CD14-positive monocyte (primary cell): ENCODE results near the gene ABCA2. TPM values are rescaled to one million over a fixed set of nuclear protein-coding genes. Genes with fewer than 3 reads are reported as not detected.
A peak's percentile ranks its signal among the peaks of the same experiment; 100 is the strongest.

ENCODE experiments used
- DNase-seq, 3 donors: peaks; one replicate each; pipeline ENCODE4 v3.0.0-alpha.2; 2011 to 2022
- H2AFZ ChIP-seq: 2 replicates; pipeline ENCODE4 v1.6.0; 2012; ENCODE audit warnings: mild to moderate bottlenecking, low read depth, low read length, inconsistent platforms; ENCODE audit not compliant: insufficient read depth, poor library complexity, severe bottlenecking
- H3K27ac ChIP-seq, 2 donors: 1 replicate in 1 of 2; 2 replicates in 1 of 2; pipeline ENCODE4 v1.5.1; 2012 to 2013; ENCODE audit warnings: low read length in 2 of 2, control low read depth in 1 of 2, inconsistent platforms in 1 of 2, low read depth in 1 of 2, mild to moderate bottlenecking in 1 of 2
- H3K27me3 ChIP-seq, 2 donors: one replicate each; pipeline versions ENCODE4 v1.6.0 to v1.6.1; 2011 to 2013; ENCODE audit warnings: low read length in 2 of 2; ENCODE audit not compliant: control insufficient read depth in 2 of 2, insufficient read depth in 2 of 2
- H3K36me3 ChIP-seq, 2 donors: replicated peaks in 1 of 2; 1 replicate in 1 of 2; 2 replicates in 1 of 2; pipeline versions ENCODE4 v1.5.1 to v1.6.1; 2012 to 2013; ENCODE audit warnings: low read length in 2 of 2, control low read depth in 1 of 2, inconsistent platforms in 1 of 2, mild to moderate bottlenecking in 1 of 2; ENCODE audit not compliant: insufficient read depth in 2 of 2, control insufficient read depth in 1 of 2
- H3K4me1 ChIP-seq, 2 donors: 1 replicate in 1 of 2; 2 replicates in 1 of 2; pipeline versions ENCODE4 v1.5.1 to v1.6.1; 2012 to 2013; ENCODE audit warnings: low read length in 2 of 2, control low read depth in 1 of 2, inconsistent platforms in 1 of 2, mild to moderate bottlenecking in 1 of 2, moderate library complexity in 1 of 2; ENCODE audit not compliant: insufficient read depth in 2 of 2, control insufficient read depth in 1 of 2
- H3K4me2 ChIP-seq: replicated peaks from 2 replicates; pipeline ENCODE3; 2012; ENCODE audit warnings: low read length, moderate library complexity, mild to moderate bottlenecking; ENCODE audit not compliant: poor library complexity, severe bottlenecking; ENCODE audit errors: extremely low read depth
- H3K4me3 ChIP-seq, 3 experiments: fragments of 200-600 bp in 1 of 3; sonication (generic) in 1 of 3; replicated peaks in 1 of 3; 1 replicate in 2 of 3; 2 replicates in 1 of 3; pipeline ENCODE4 v1.5.1; 2011 to 2013; ENCODE audit warnings: low read length in 3 of 3, mild to moderate bottlenecking in 3 of 3, control low read depth in 2 of 3, low read depth in 2 of 3, inconsistent platforms in 1 of 3, moderate library complexity in 1 of 3
- H3K79me2 ChIP-seq: 2 replicates; pipeline ENCODE4 v1.6.0; 2012; ENCODE audit warnings: mild to moderate bottlenecking, control low read depth, inconsistent platforms, low read length, moderate library complexity; ENCODE audit not compliant: insufficient read depth
- H3K9ac ChIP-seq: 2 replicates; pipeline ENCODE4 v1.6.0; 2017; ENCODE audit warnings: low read length, mild to moderate bottlenecking; ENCODE audit not compliant: insufficient read depth, poor library complexity, severe bottlenecking
- H3K9me3 ChIP-seq, 2 donors: replicated peaks in 1 of 2; 1 replicate in 1 of 2; 2 replicates in 1 of 2; pipeline versions ENCODE4 v1.5.1 to v1.6.1; 2012 to 2013; ENCODE audit warnings: low read length in 2 of 2, control low read depth in 1 of 2; ENCODE audit not compliant: control insufficient read depth in 1 of 2, insufficient read depth in 1 of 2
- H4K20me1 ChIP-seq: 2 replicates; pipeline ENCODE4 v1.6.0; 2012; ENCODE audit warnings: mild to moderate bottlenecking, low read length, control low read depth, moderate library complexity; ENCODE audit not compliant: insufficient read depth
- H3K27ac Mint-ChIP-seq, 7 donors: one replicate each; pipeline ENCODE4 v1.8.0; 2020; ENCODE audit warnings: mild to moderate bottlenecking in 7 of 7, mixed read lengths in 7 of 7, moderate library complexity in 6 of 7, inconsistent platforms in 2 of 7
- H3K27me3 Mint-ChIP-seq, 3 donors: one replicate each; pipeline ENCODE4 v1.8.0; 2021 to 2022; ENCODE audit warnings: low read depth in 3 of 3, mild to moderate bottlenecking in 3 of 3, mixed read lengths in 3 of 3, moderate library complexity in 3 of 3, inconsistent platforms in 1 of 3
- H3K36me3 Mint-ChIP-seq, 2 donors: one replicate each; pipeline ENCODE4 v1.8.0; 2020; ENCODE audit warnings: mixed read lengths in 2 of 2, inconsistent platforms in 1 of 2, mild to moderate bottlenecking in 1 of 2
- H3K4me1 Mint-ChIP-seq: one replicate; pipeline ENCODE4 v1.8.0; 2020; ENCODE audit warnings: mild to moderate bottlenecking, mixed read lengths
- H3K4me3 Mint-ChIP-seq, 2 donors: one replicate each; pipeline ENCODE4 v1.8.0; 2020; ENCODE audit warnings: mild to moderate bottlenecking in 2 of 2, mixed read lengths in 2 of 2, moderate library complexity in 1 of 2
- H3K9me3 Mint-ChIP-seq, 7 donors: one replicate each; pipeline ENCODE4 v1.8.0; 2020 to 2022; ENCODE audit warnings: mixed read lengths in 7 of 7, mild to moderate bottlenecking in 6 of 7, moderate library complexity in 6 of 7, inconsistent platforms in 2 of 7
- WGBS: methylation state at CpG from one replicate; pipeline ENCODE4 v1.1.5; 2013; ENCODE audit warnings: missing lambda C conversion rate; ENCODE audit not compliant: insufficient coverage; 5-methylcytosine and 5-hydroxymethylcytosine counted together
- intact Hi-C, 2 donors: fragments of 100-400 bp; cut with micrococcal nuclease; formaldehyde crosslinking; loops; one replicate each; pipeline versions ENCODE4 v1.15.0 to v1.15.1; 2023
- polyA plus RNA-seq, 3 donors: library from polyadenylated mRNA; depleted of rRNA in 1 of 3; unstranded in 2 of 3; stranded (reverse) in 1 of 3; fragments of 300-500 nt in 2 of 3; fragments of >200 nt in 1 of 3; fragmentation: Illumina TruSeq in 2 of 3; gene quantifications; 1 replicate in 2 of 3; 2 replicates in 1 of 3; pipeline ENCODE4 v1.2.3, GENCODE V29; 2012 to 2021
- TF ChIP-seq, protein P1 (sequence below): fragments of 200-600 bp; IDR thresholded peaks from one replicate; pipeline ENCODE4 v1.8.0; 2022; ENCODE audit warnings: antibody characterized with exemption, mild to moderate bottlenecking

ABCA2 gene
- polyA plus RNA-seq, 3 donors = 0.18 to 30.7 (median 0.40) TPM

GRCh38 chr9:136983167-136983566, 44.9 kb downstream of the ABCA2 start:
- H3K4me2 ChIP-seq = no peak overlapping the region
- TF ChIP-seq, protein P1, sequence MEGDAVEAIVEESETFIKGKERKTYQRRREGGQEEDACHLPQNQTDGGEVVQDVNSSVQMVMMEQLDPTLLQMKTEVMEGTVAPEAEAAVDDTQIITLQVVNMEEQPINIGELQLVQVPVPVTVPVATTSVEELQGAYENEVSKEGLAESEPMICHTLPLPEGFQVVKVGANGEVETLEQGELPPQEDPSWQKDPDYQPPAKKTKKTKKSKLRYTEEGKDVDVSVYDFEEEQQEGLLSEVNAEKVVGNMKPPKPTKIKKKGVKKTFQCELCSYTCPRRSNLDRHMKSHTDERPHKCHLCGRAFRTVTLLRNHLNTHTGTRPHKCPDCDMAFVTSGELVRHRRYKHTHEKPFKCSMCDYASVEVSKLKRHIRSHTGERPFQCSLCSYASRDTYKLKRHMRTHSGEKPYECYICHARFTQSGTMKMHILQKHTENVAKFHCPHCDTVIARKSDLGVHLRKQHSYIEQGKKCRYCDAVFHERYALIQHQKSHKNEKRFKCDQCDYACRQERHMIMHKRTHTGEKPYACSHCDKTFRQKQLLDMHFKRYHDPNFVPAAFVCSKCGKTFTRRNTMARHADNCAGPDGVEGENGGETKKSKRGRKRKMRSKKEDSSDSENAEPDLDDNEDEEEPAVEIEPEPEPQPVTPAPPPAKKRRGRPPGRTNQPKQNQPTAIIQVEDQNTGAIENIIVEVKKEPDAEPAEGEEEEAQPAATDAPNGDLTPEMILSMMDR = no peak
- no peaks in the 10 kb centered on the region for H3K9me3 ChIP-seq
- peaks cover under 1 to 1% of the 10 kb centered on the region in 2 donors for H3K4me1 ChIP-seq
- peaks cover 46 to 70% (median 53%) of the 10 kb centered on the region in 3 donors for H3K27me3 Mint-ChIP-seq
- no peak overlapping the region for H3K4me3 ChIP-seq
- H3K9ac ChIP-seq = no peak overlapping the region
- peaks cover 19 to 40% of the 10 kb centered on the region in 2 donors for H3K27me3 ChIP-seq
- peaks cover 0 to 7% (median 0%) of the 10 kb centered on the region in 7 donors for H3K9me3 Mint-ChIP-seq
- no peak for DNase-seq
- H4K20me1 ChIP-seq = no peaks in the 10 kb centered on the region
- no peaks in the 10 kb centered on the region for H3K79me2 ChIP-seq
- no peak overlapping the region for H3K4me3 Mint-ChIP-seq
- H3K4me1 Mint-ChIP-seq = no peaks in the 10 kb centered on the region
- no peak overlapping the region for H3K27ac ChIP-seq
- no peaks in the 10 kb centered on the region for H3K36me3 ChIP-seq
- 58% methylated on average over 8 of the region's 9 CpGs for WGBS
- H3K36me3 Mint-ChIP-seq = peaks cover 0 to 3% of the 10 kb centered on the region in 2 donors
- intact Hi-C loops = no loop called here
- no peak overlapping the region for H2AFZ ChIP-seq
- peak overlapping the region in 1 of 7 donors; percentile 66 for H3K27ac Mint-ChIP-seq

GRCh38 chr9:136982232-136983051, 45.6 kb downstream of the ABCA2 start, which contains the start of gene LCNL1:
Gene LCNL1 (plus strand): TSS chr9:136982993. CDS start chr9:136983587, 594 bp downstream.
- H3K27me3 Mint-ChIP-seq = peaks cover 45 to 68% (median 49%) of the 10 kb centered on the region in 3 donors
- TF ChIP-seq, protein P1 = no peak
- H3K27me3 ChIP-seq = peaks cover 19 to 44% of the 10 kb centered on the region in 2 donors

More at GRCh38 chr9:136982232-136983051, 45.6 kb downstream of the ABCA2 start, which contains the start of gene LCNL1:
- DNase-seq = no peak
- no peak within 1 kb of the TSS for H3K4me2 ChIP-seq
- intact Hi-C loops = no loop called here
- no peaks in the 10 kb centered on the region for H3K79me2 ChIP-seq
- peaks cover 0 to 7% (median 0%) of the 10 kb centered on the region in 7 donors for H3K9me3 Mint-ChIP-seq
- peaks cover 0 to 3% of the 10 kb centered on the region in 2 donors for H3K36me3 Mint-ChIP-seq
- 90% methylated on average over 16 of the region's 18 CpGs for WGBS
- H3K4me1 Mint-ChIP-seq = no peaks in the 10 kb centered on the region
- H3K9ac ChIP-seq = no peak within 1 kb of the TSS
- H3K4me3 ChIP-seq = no peak within 1 kb of the TSS
- H3K4me1 ChIP-seq = peaks cover 5 to 8% of the 10 kb centered on the region in 2 donors
- no peaks in the 10 kb centered on the region for H3K36me3 ChIP-seq
- H2AFZ ChIP-seq = no peak within 1 kb of the TSS
- H3K27ac ChIP-seq = no peak within 1 kb of the TSS
- no peaks in the 10 kb centered on the region for H3K9me3 ChIP-seq
- no peaks in the 10 kb centered on the region for H4K20me1 ChIP-seq
- H3K27ac Mint-ChIP-seq = peak within 1 kb of the TSS in 1 of 7 donors; percentile 66
- H3K4me3 Mint-ChIP-seq = peak within 1 kb of the TSS in 1 of 2 donors; percentile 46
